Measurements from ENCODE around the gene NCSTN. TPM values are rescaled to one million over a fixed set of nuclear protein-coding genes. Genes with fewer than 3 reads are reported as not detected.

NCSTN gene
- total RNA-seq, 6 donors from 2014 or later, result 55.9 to 116 (median 70.8) TPM

DNA sequence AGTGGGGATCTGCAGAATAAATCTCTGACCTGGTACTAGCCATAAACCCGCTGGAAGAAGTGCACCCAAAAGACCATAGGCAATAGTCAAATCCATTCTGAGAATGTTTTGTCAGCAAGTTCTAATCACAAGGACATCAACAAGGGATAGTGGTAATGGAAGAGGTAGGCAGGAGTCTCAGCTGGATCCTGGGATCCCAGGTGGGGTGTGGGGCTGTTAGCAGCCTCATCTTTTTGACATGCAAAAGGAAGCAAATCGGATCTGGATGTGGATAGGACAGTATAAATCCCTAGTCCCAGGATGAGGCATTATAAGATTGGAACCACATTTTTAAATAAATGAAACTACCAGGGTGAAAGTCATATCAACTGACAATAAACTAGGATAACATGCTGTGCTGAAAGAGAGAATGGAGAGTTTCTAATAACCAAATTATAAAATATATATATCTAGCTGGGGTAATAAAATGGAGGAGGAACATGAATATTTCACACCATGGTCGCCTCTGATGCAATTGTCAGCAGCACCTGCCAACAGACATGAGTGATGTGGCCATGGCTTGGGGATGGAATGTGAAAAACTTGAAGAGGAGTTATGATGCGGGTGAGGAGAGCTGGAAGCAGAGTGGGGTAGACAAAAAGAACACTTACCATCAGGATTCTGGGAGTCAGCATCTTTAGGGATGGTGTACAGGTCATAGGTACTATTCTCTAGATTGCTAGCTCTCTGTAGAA is 34.6 kb upstream of the NCSTN start:
- Histone ChIP-seq H3K27me3 (no peaks in the 10 kb centered on the region), H3K27ac (no peak overlapping the region), H3K4me1 (no peaks in the 10 kb centered on the region), H3K36me3 (peaks cover 78 to 100% (median 94%) of the 10 kb centered on the region in 4 donors), H3K4me3 (no peak overlapping the region), H3K9me3 (no peaks in the 10 kb centered on the region)
- no peak for DNase-seq
- ATAC-seq (ENCODE audit: low FRiP score in 2 of 2), result no peak
- WGBS, 2 donors, result 85 to 92% methylated on average over 4 of the region's 4 CpGs
- TF ChIP-seq POLR2AphosphoS5 (IDR thresholded peaks at IDR 0.05) (no peak), POLR2A (IDR thresholded peaks at IDR 0.05) (no peak), EP300 (IDR thresholded peaks at IDR 0.05) (no peak)
- TF ChIP-seq, protein P1, sequence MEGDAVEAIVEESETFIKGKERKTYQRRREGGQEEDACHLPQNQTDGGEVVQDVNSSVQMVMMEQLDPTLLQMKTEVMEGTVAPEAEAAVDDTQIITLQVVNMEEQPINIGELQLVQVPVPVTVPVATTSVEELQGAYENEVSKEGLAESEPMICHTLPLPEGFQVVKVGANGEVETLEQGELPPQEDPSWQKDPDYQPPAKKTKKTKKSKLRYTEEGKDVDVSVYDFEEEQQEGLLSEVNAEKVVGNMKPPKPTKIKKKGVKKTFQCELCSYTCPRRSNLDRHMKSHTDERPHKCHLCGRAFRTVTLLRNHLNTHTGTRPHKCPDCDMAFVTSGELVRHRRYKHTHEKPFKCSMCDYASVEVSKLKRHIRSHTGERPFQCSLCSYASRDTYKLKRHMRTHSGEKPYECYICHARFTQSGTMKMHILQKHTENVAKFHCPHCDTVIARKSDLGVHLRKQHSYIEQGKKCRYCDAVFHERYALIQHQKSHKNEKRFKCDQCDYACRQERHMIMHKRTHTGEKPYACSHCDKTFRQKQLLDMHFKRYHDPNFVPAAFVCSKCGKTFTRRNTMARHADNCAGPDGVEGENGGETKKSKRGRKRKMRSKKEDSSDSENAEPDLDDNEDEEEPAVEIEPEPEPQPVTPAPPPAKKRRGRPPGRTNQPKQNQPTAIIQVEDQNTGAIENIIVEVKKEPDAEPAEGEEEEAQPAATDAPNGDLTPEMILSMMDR (IDR thresholded peaks at IDR 0.05), result no peak

DNA sequence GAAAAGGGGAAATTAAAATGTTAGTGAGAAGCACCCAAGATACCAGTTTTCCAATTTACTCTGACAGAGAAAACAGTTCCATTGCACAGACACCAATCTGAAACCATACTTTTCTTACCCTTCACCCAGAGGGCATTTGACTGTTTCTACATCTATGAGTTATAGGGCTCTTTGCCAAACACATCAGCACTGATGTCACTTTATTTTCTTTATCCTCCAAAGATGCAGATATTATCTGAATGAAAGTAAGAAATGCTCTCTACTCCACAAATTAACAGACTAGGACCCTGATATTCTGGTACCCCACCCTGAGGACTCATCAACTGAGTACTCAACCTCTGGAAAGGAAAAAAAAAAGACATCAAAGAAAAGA is 34.0 kb upstream of the NCSTN start:
- ATAC-seq (ENCODE audit: low FRiP score in 2 of 2), result no peak
- TF ChIP-seq EP300 (IDR thresholded peaks at IDR 0.05) (no peak), POLR2AphosphoS5 (IDR thresholded peaks at IDR 0.05) (no peak), POLR2A (IDR thresholded peaks at IDR 0.05) (no peak)
- TF ChIP-seq, protein P1 (IDR thresholded peaks at IDR 0.05), result no peak
- DNase-seq, result no peak
- Histone ChIP-seq H3K9me3 (no peaks in the 10 kb centered on the region), H3K4me1 (no peaks in the 10 kb centered on the region), H3K4me3 (no peak overlapping the region), H3K27me3 (no peaks in the 10 kb centered on the region), H3K27ac (no peak overlapping the region), H3K36me3 (peaks cover 81 to 100% (median 95%) of the 10 kb centered on the region in 4 donors)

DNA sequence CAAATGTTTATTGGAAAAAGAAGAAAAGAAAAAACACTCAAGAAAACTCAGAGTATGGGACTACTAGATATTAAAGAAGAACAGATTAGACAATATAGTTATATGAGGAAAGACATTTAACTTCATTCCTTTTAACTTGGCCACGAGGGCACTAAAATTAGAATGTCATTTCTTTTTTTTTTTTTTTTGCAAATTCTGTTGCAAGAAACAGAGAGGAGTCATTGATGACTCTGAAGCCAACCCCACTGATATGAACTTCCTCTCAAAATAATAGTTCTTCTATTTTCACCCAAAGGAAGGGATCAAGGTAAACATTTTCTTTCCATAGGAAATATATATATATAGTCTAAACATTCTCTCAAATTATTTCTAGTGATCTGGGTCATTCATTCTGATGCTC is 33.6 kb upstream of the NCSTN start:
- Histone ChIP-seq H3K27ac (no peak overlapping the region), H3K9me3 (no peaks in the 10 kb centered on the region), H3K36me3 (peaks cover 80 to 100% (median 94%) of the 10 kb centered on the region in 4 donors), H3K4me1 (no peaks in the 10 kb centered on the region), H3K4me3 (no peak overlapping the region), H3K27me3 (no peaks in the 10 kb centered on the region)
- TF ChIP-seq POLR2A (IDR thresholded peaks at IDR 0.05), result no peak
- no peak for TF ChIP-seq POLR2AphosphoS5 (IDR thresholded peaks at IDR 0.05)
- no peak for ATAC-seq (ENCODE audit: low FRiP score in 2 of 2)
- WGBS, 2 donors, result 52 to 60% methylated on average over 1 of the region's 1 CpG
- DNase-seq, result no peak

DNA sequence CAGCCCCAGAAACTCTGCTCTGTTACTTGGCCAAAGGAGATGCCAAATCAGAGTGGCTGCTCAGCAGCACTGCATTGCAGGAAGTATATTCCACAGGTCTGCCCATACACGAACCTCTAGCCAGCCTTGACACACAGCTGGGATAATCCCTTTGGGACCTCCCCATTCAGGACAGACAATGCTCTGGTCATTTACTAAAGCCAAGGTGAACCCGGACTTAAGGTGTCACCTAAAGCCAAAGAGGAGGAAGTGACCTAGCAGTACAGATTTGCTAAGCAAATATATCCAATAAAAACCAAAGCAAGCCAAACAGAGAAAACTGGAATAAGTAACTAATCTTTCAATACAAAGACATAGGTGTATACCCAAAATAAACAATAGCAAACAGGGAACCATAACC is 27.8 kb upstream of the NCSTN start:
- no peaks in the 10 kb centered on the region for H3K27me3 ChIP-seq
- H3K4me1 ChIP-seq, result no peaks in the 10 kb centered on the region
- no peak overlapping the region for H3K27ac ChIP-seq
- 81 to 84% methylated on average over 2 of the region's 2 CpGs for WGBS, 2 donors
- H3K9me3 ChIP-seq, result no peaks in the 10 kb centered on the region
- DNase-seq, result no peak
- no peak for ATAC-seq (ENCODE audit: low FRiP score in 2 of 2)
- H3K4me3 ChIP-seq, result no peak overlapping the region
- TF ChIP-seq EP300 (IDR thresholded peaks at IDR 0.05), result no peak
- TF ChIP-seq POLR2A (IDR thresholded peaks at IDR 0.05), result no peak
- no peak for TF ChIP-seq POLR2AphosphoS5 (IDR thresholded peaks at IDR 0.05)
- TF ChIP-seq, protein P1 (IDR thresholded peaks at IDR 0.05), result no peak
- H3K36me3 ChIP-seq, result peaks cover 58 to 94% (median 74%) of the 10 kb centered on the region in 4 donors

DNA sequence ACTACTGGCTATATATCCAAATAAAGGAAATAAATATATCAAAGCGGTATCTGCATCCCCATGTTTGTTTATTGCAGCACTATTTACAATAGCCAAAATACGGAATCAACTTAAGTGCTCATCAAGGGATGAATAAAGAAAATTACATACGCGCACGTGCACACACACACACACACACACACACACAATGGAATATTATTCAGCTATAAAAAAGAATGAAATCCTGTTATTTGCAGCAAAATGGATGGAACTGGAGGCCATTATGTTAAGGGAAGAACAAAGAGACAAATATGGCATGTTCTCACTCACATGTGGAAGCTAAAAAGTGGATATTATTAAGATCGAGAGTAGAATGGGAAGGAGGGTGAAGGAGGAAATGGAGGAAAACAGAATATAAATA is 20.4 kb upstream of the NCSTN start:
- 93 to 94% methylated on average over 6 of the region's 6 CpGs for WGBS, 2 donors
- peaks cover 28 to 89% (median 49%) of the 10 kb centered on the region in 4 donors for H3K36me3 ChIP-seq

More for the DNA sequence above, 20.4 kb upstream of the NCSTN start:
- Histone ChIP-seq H3K27me3 (no peaks in the 10 kb centered on the region), H3K4me1 (no peaks in the 10 kb centered on the region), H3K27ac (no peak overlapping the region), H3K9me3 (no peaks in the 10 kb centered on the region), H3K4me3 (no peak overlapping the region)
- ATAC-seq (ENCODE audit: low FRiP score in 2 of 2) (no peak), DNase-seq (no peak)
- TF ChIP-seq EP300 (IDR thresholded peaks at IDR 0.05) (no peak), POLR2A (IDR thresholded peaks at IDR 0.05) (no peak), POLR2AphosphoS5 (IDR thresholded peaks at IDR 0.05) (no peak)
- TF ChIP-seq, protein P1 (IDR thresholded peaks at IDR 0.05), result no peak

All from upper lobe of left lung (tissue), 6 donors.